ENCODE measurements around the gene TENT5C. TPM values are rescaled to one million over a fixed set of nuclear protein-coding genes. Genes with fewer than 3 reads are reported as not detected.

Gene TENT5C
- total RNA-seq, 4 donors from 2014 or later: 2.3 to 22.1 (median 5.1) TPM

- no peak overlapping the region for H3K4me3 ChIP-seq
- H3K27ac ChIP-seq: no peak overlapping the region
- no peaks in the 10 kb centered on the region for H3K27me3 ChIP-seq
- TF ChIP-seq, protein P1, sequence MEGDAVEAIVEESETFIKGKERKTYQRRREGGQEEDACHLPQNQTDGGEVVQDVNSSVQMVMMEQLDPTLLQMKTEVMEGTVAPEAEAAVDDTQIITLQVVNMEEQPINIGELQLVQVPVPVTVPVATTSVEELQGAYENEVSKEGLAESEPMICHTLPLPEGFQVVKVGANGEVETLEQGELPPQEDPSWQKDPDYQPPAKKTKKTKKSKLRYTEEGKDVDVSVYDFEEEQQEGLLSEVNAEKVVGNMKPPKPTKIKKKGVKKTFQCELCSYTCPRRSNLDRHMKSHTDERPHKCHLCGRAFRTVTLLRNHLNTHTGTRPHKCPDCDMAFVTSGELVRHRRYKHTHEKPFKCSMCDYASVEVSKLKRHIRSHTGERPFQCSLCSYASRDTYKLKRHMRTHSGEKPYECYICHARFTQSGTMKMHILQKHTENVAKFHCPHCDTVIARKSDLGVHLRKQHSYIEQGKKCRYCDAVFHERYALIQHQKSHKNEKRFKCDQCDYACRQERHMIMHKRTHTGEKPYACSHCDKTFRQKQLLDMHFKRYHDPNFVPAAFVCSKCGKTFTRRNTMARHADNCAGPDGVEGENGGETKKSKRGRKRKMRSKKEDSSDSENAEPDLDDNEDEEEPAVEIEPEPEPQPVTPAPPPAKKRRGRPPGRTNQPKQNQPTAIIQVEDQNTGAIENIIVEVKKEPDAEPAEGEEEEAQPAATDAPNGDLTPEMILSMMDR (IDR thresholded peaks at IDR 0.05): no peak
- no peak for TF ChIP-seq POLR2A (IDR thresholded peaks at IDR 0.05)
- no peaks in the 10 kb centered on the region for H3K4me1 ChIP-seq
- H3K36me3 ChIP-seq: no peaks in the 10 kb centered on the region
- intact Hi-C loops (cut with DNase I; ENCODE audit: low total_unique reads): no loop called here
- DNase-seq: no peak
- no peaks in the 10 kb centered on the region for H3K9me3 ChIP-seq
These were observed 14.6 kb upstream of the TENT5C start for GRCh38 chr1:117591252-117591651.

DNA sequence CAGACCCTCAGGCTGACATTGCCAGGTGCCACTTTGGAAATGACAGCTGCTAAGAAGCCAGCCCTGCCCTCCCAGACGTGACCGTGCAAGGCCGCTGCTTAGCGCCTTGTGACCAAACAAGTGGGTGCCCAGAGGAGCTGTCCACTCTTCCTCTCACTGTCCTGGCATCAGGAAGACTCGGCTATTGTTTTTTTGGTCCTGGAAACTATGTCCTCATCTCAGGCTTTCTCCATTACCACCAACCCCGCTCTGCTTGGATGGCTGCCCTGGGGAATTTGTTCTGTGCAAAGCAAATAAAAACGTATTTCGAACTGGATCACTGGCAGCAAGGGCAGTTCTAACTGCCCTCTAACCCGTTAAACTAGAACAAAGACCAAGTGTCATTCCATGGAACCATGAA is 13.7 kb upstream of the TENT5C start:
- no peaks in the 10 kb centered on the region for H3K4me1 ChIP-seq
- no peaks in the 10 kb centered on the region for H3K9me3 ChIP-seq
- H3K27me3 ChIP-seq: no peaks in the 10 kb centered on the region
- no peaks in the 10 kb centered on the region for H3K36me3 ChIP-seq
- H3K4me3 ChIP-seq: no peak overlapping the region
- DNase-seq: no peak
- intact Hi-C loops (cut with DNase I; ENCODE audit: low total_unique reads): no loop called here
- TF ChIP-seq, protein P1 (IDR thresholded peaks at IDR 0.05): no peak
- no peak for TF ChIP-seq POLR2A (IDR thresholded peaks at IDR 0.05)
- H3K27ac ChIP-seq: no peak overlapping the region

- DNase-seq: no peak
- H3K27me3 ChIP-seq: no peaks in the 10 kb centered on the region
- H3K4me1 ChIP-seq: no peaks in the 10 kb centered on the region
- intact Hi-C loops (cut with DNase I; ENCODE audit: low total_unique reads): no loop called here
- no peak for TF ChIP-seq POLR2A (IDR thresholded peaks at IDR 0.05)
- TF ChIP-seq, protein P1 (IDR thresholded peaks at IDR 0.05): no peak
- no peak overlapping the region for H3K27ac ChIP-seq
- no peaks in the 10 kb centered on the region for H3K9me3 ChIP-seq
- H3K36me3 ChIP-seq: no peaks in the 10 kb centered on the region
- no peak overlapping the region for H3K4me3 ChIP-seq
These were observed 11.4 kb upstream of the TENT5C start for GRCh38 chr1:117594261-117594990.

DNA sequence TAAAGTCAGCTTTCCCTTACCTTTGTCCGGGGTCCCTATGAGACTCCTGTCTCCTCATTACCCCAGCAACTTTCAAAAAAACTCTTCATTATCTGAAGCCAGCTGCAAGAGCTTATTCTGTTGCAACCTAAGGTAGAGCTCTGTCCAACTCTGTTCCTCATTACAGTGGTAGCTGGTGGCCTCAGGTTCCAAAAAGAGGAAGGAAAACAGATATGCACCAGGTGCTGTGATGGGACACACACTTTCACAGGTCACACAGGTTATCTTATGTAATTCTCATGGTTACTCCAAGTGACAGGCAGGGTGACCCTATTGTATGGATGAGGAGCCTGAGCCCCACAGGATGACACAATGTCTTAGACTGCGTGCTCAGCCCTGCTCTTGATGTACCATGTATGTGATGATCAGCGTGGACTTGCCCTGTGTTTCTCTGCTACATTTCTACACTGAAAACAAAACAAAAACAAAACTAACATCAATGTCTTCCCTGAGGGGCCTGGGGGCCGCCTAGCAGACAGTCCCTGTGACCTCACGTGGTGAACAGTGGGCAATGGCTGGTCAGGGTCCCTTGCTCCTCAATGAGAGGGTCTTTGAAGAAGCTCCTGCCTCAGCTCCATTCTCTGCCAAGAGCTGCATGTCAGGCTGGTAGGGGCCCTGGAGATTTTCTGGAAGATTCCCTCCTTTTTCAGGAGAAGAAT is 9.7 kb upstream of the TENT5C start:
- no peak overlapping the region for H3K4me3 ChIP-seq
- H3K27me3 ChIP-seq: no peaks in the 10 kb centered on the region
- TF ChIP-seq, protein P1 (IDR thresholded peaks at IDR 0.05): no peak
- TF ChIP-seq POLR2A (IDR thresholded peaks at IDR 0.05): no peak
- H3K27ac ChIP-seq: no peak overlapping the region
- DNase-seq: no peak
- no peaks in the 10 kb centered on the region for H3K36me3 ChIP-seq
- H3K4me1 ChIP-seq: no peaks in the 10 kb centered on the region
- intact Hi-C loops (cut with DNase I; ENCODE audit: low total_unique reads): no loop called here
- H3K9me3 ChIP-seq: no peaks in the 10 kb centered on the region

- DNase-seq: no peak
- H3K9me3 ChIP-seq: no peaks in the 10 kb centered on the region
- no peaks in the 10 kb centered on the region for H3K36me3 ChIP-seq
- no peak overlapping the region for H3K4me3 ChIP-seq
- intact Hi-C loops (cut with DNase I; ENCODE audit: low total_unique reads): no loop called here
- TF ChIP-seq, protein P1 (IDR thresholded peaks at IDR 0.05): no peak
- TF ChIP-seq POLR2A (IDR thresholded peaks at IDR 0.05): no peak
- H3K27me3 ChIP-seq: no peaks in the 10 kb centered on the region
- H3K4me1 ChIP-seq: no peaks in the 10 kb centered on the region
- H3K27ac ChIP-seq: no peak overlapping the region
These were observed 7.4 kb upstream of the TENT5C start for GRCh38 chr1:117598489-117598888.
